HCT116 (cell line): ENCODE results near the gene RAPGEF1. TPM values are rescaled to one million over a fixed set of nuclear protein-coding genes. Genes with fewer than 3 reads are reported as not detected.

Source experiments
- ATAC-seq: fragments of 200-7000 bp; cut with Tn5 transposase; 2 replicates; pipeline ENCODE4 v1.9.1; 2020; ENCODE audit warnings: mild to moderate bottlenecking, moderate library complexity
- BruUV-seq: library from RNA; stranded (reverse); fragments of 400-500 nt; replicated peaks from 2 replicates; lab custom pipeline; 2021; lab: Mats Ljungman, UMichigan
- CTCF ChIA-PET: fragments of 300-600 bp; sonication (Branson Sonifier 250); formaldehyde crosslinking; loops from one replicate; lab custom pipeline; 2021; ENCODE audit warnings: antibody characterized with exemption; lab: Charles Lee
- POLR2A ChIA-PET: fragments of 300-600, 350-600 bp; sonication (Branson Sonifier 250); formaldehyde crosslinking; loops from one replicate; lab custom pipeline; 2021; ENCODE audit warnings: antibody characterized with exemption; lab: Charles Lee
- RAD21 ChIA-PET, 2 experiments: fragments of 300-600 bp; sonication (Branson Sonifier 250); formaldehyde crosslinking; loops; one replicate each; lab custom pipeline; 2023; ENCODE audit warnings: low total read pairs in 2 of 2; ENCODE audit not compliant: uncharacterized antibody in 2 of 2, unreplicated experiment in 2 of 2, low non-redundant PET in 1 of 2; lab: Charles Lee
- DNase-seq: peaks from one replicate; pipeline ENCODE4 v3.0.0-alpha.2; 2010; ENCODE audit warnings: low read depth, low spot score
- H2AFZ ChIP-seq: fragments of 200-600 bp; shearing (Covaris generic), sonication (generic); 2 replicates; pipeline ENCODE4 v1.6.1; 2017; ENCODE audit warnings: low read depth, mixed run types, mixed read lengths, antibody characterized with exemption, low read length; ENCODE audit not compliant: poor library complexity, severe bottlenecking
- H3K27ac ChIP-seq: 2 replicates; pipeline ENCODE4 v1.5.1; 2012; ENCODE audit warnings: low read depth, low read length
- H3K27me3 ChIP-seq: fragments of 200-600 bp; sonication (generic); 2 replicates; pipeline ENCODE4 v1.6.1; 2016; ENCODE audit warnings: mixed run types, low read length, mixed read lengths; ENCODE audit not compliant: insufficient read depth
- H3K36me3 ChIP-seq, 2 experiments: fragments of 200-500 bp in 1 of 2; fragments of 200-600 bp in 1 of 2; sonication (Bioruptor generic) in 1 of 2; sonication (generic) in 1 of 2; 2 replicates each; pipeline versions ENCODE4 v1.5.1 to v1.6.1; 2014 to 2016; ENCODE audit warnings: low read length in 2 of 2, inconsistent platforms in 1 of 2, mixed read lengths in 1 of 2, mixed run types in 1 of 2; ENCODE audit not compliant: insufficient read depth in 2 of 2, control insufficient read depth in 1 of 2
- H3K4me1 ChIP-seq, 2 experiments: fragments of 200-600 bp in 1 of 2; sonication (generic) in 1 of 2; 2 replicates each; pipeline versions ENCODE4 v1.5.1 to v1.6.1; 2012 to 2017; ENCODE audit warnings: low read length in 2 of 2, inconsistent platforms in 1 of 2, mild to moderate bottlenecking in 1 of 2, mixed read lengths in 1 of 2, mixed run types in 1 of 2, moderate library complexity in 1 of 2; ENCODE audit not compliant: insufficient read depth in 2 of 2, control insufficient read depth in 1 of 2
- H3K4me2 ChIP-seq: fragments of 200-600 bp; sonication (generic); 2 replicates; pipeline ENCODE4 v1.6.1; 2017; ENCODE audit warnings: mixed run types, low read length, mixed read lengths
- H3K4me3 ChIP-seq, 2 experiments: fragments of 200-600 bp in 1 of 2; sonication (generic) in 1 of 2; replicated peaks in 1 of 2; 2 replicates each; pipeline ENCODE4 v1.5.1; 2011 to 2016; ENCODE audit warnings: low read length in 2 of 2, control low read depth in 1 of 2, low read depth in 1 of 2, mild to moderate bottlenecking in 1 of 2, mixed read lengths in 1 of 2, mixed run types in 1 of 2
- H3K79me2 ChIP-seq: fragments of 200-600 bp; sonication (generic); 2 replicates; pipeline ENCODE4 v1.6.1; 2017; ENCODE audit warnings: mild to moderate bottlenecking, mixed run types, low read length, moderate library complexity, mixed read lengths; ENCODE audit not compliant: insufficient read depth
- H3K9ac ChIP-seq: fragments of 200-600 bp; sonication (generic); 2 replicates; pipeline ENCODE4 v1.6.1; 2016; ENCODE audit warnings: low read length, mixed read lengths
- H3K9me2 ChIP-seq: fragments of 200-600 bp; sonication (generic), shearing (Covaris generic); 2 replicates; pipeline ENCODE4 v1.6.1; 2017; ENCODE audit warnings: mixed run types, mild to moderate bottlenecking, moderate library complexity; ENCODE audit not compliant: insufficient read depth
- H3K9me3 ChIP-seq, 2 experiments: fragments of 200-500 bp in 1 of 2; fragments of 200-600 bp in 1 of 2; sonication (Bioruptor generic) in 1 of 2; sonication (generic) in 1 of 2; 2 replicates each; pipeline ENCODE4 v1.6.1; 2014 to 2017; ENCODE audit warnings: low read length in 2 of 2, mixed read lengths in 2 of 2, inconsistent platforms in 1 of 2, low read depth in 1 of 2, mild to moderate bottlenecking in 1 of 2, mixed run types in 1 of 2, moderate library complexity in 1 of 2; ENCODE audit not compliant: control insufficient read depth in 1 of 2, insufficient read depth in 1 of 2
- H4K20me1 ChIP-seq: fragments of 200-600 bp; sonication (generic), shearing (Covaris generic); 2 replicates; pipeline ENCODE4 v1.6.1; 2017; ENCODE audit warnings: mixed run types, mild to moderate bottlenecking, moderate library complexity; ENCODE audit not compliant: insufficient read depth
- CEBPB ChIP-seq: IDR thresholded peaks from 2 replicates; pipeline ENCODE4 v1.6.1; 2012; ENCODE audit warnings: low read depth
- EGR1 ChIP-seq: IDR thresholded peaks from 2 replicates; pipeline ENCODE4 v1.6.1; 2012; ENCODE audit warnings: low read depth
- ELF1 ChIP-seq: IDR thresholded peaks from 2 replicates; pipeline ENCODE4 v1.6.1; 2012; ENCODE audit warnings: low read depth, borderline replicate concordance
- EZH2 ChIP-seq: fragments of 200-600 bp; sonication (generic); IDR thresholded peaks from 2 replicates; pipeline ENCODE4 v1.6.1; 2017; ENCODE audit warnings: antibody characterized with exemption, mixed run types
- EZH2phosphoT487 ChIP-seq: fragments of 200-600 bp; IDR thresholded peaks from 2 replicates; pipeline ENCODE4 v1.6.1; 2018; ENCODE audit warnings: antibody characterized with exemption, borderline replicate concordance
- POLR2A ChIP-seq: IDR thresholded peaks from 2 replicates; pipeline ENCODE4 v1.7.0; 2011; ENCODE audit warnings: borderline replicate concordance; ENCODE audit not compliant: insufficient read depth, insufficient read length; ENCODE audit errors: extremely low read depth
- POLR2AphosphoS5 ChIP-seq: IDR thresholded peaks from 2 replicates; pipeline ENCODE4 v1.6.1; 2011; ENCODE audit warnings: mild to moderate bottlenecking, low read depth, low read length, moderate library complexity
- RAD21 ChIP-seq: IDR thresholded peaks from 2 replicates; pipeline ENCODE4 v1.6.1; 2012; ENCODE audit warnings: low read depth, mild to moderate bottlenecking
- SIN3A ChIP-seq: IDR thresholded peaks from 2 replicates; pipeline ENCODE4 v1.6.1; 2012; ENCODE audit warnings: low read depth
- SRF ChIP-seq: IDR thresholded peaks from 2 replicates; pipeline ENCODE4 v1.6.1; 2012; ENCODE audit warnings: low read depth
- TCF7L2 ChIP-seq: IDR thresholded peaks from 2 replicates; pipeline ENCODE4 v1.7.0; 2011; ENCODE audit warnings: borderline replicate concordance, inconsistent platforms; ENCODE audit not compliant: insufficient read depth, insufficient read length; ENCODE audit errors: extremely low read depth
- YY1 ChIP-seq: IDR thresholded peaks from 2 replicates; pipeline ENCODE4 v1.6.1; 2011; ENCODE audit warnings: low read length, low read depth, moderate library complexity, mild to moderate bottlenecking; ENCODE audit not compliant: insufficient replicate concordance; ENCODE audit errors: extremely low read depth
- ZFX ChIP-seq: fragments of 450-650 bp; IDR thresholded peaks from 2 replicates; pipeline ENCODE4 v1.6.1; 2017
- ZNF274 ChIP-seq: fragments of 200-500 bp; sonication (Bioruptor generic); IDR thresholded peaks from 2 replicates; pipeline ENCODE4 v1.6.1; 2014; ENCODE audit warnings: mild to moderate bottlenecking, low read depth, low read length, inconsistent platforms
- intact Hi-C: fragments of 100-400 bp; cut with micrococcal nuclease; formaldehyde crosslinking; loops from 2 replicates; pipeline ENCODE4 v1.10.0; 2022
- total RNA-seq: library from RNA; stranded (reverse); gene quantifications from one replicate; pipeline ENCODE4 v1.2.1, GENCODE V29; 2021; ENCODE audit not compliant: unreplicated experiment
- TF ChIP-seq, protein P1 (sequence below): IDR thresholded peaks from 2 replicates; pipeline ENCODE4 v1.6.1; 2012
- TF ChIP-seq, protein P2 (sequence below): IDR thresholded peaks from 2 replicates; pipeline ENCODE4 v1.6.1; 2012

RAPGEF1 gene
- total RNA-seq, 1 experiment from 2014 or later: 43.0 TPM

- H3K4me1 ChIP-seq: peaks cover 34 to 53% of the 10 kb centered on the region in 2 experiments
- H3K27me3 ChIP-seq: no peaks in the 10 kb centered on the region
- intact Hi-C loops: no loop called here
- no TSS peak for BruUV-seq
- no peak overlapping the region; the same call in 1 of the 2 replicates for H3K4me2 ChIP-seq
- H3K4me3 ChIP-seq: no peak overlapping the region
- no peaks in the 10 kb centered on the region for H3K9me3 ChIP-seq
- no peaks in the 10 kb centered on the region for H3K9me2 ChIP-seq
- H2AFZ ChIP-seq: no peak overlapping the region
- ChIA-PET RAD21 (no interaction called here), CTCF (no interaction called here), POLR2A (no interaction called here)
- no peak overlapping the region for H3K9ac ChIP-seq
- H4K20me1 ChIP-seq: peaks cover 8% of the 10 kb centered on the region; the same call in 1 of the 2 replicates
- H3K79me2 ChIP-seq: peaks cover 50% of the 10 kb centered on the region
- no peak for DNase-seq
- ATAC-seq: no peak
- H3K36me3 ChIP-seq: no peaks in the 10 kb centered on the region
- no peak for TF ChIP-seq SRF
- no peak for TF ChIP-seq ZFX
- TF ChIP-seq, protein P1, sequence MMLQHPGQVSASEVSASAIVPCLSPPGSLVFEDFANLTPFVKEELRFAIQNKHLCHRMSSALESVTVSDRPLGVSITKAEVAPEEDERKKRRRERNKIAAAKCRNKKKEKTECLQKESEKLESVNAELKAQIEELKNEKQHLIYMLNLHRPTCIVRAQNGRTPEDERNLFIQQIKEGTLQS: no peak
- TF ChIP-seq EGR1: no peak
- no peak for TF ChIP-seq ELF1
- no peak for TF ChIP-seq SIN3A
- TF ChIP-seq EZH2: no peak
- TF ChIP-seq POLR2A: no peak
- no peak overlapping the region for H3K27ac ChIP-seq
Measured at GRCh38 chr9:131704141-131704983, 35.5 kb downstream of the RAPGEF1 start.

- ChIA-PET CTCF (no interaction called here), POLR2A (no interaction called here), RAD21 (no interaction called here)
- Histone ChIP-seq H3K9me2 (no peaks in the 10 kb centered on the region), H3K27me3 (no peaks in the 10 kb centered on the region), H2AFZ (no peak overlapping the region), H3K4me2 (peak overlapping the region; percentile 59), H3K9ac (peak overlapping the region; percentile 7; the same call in 1 of the 2 replicates), H4K20me1 (peaks cover 8% of the 10 kb centered on the region; the same call in 1 of the 2 replicates), H3K4me3 (no peak overlapping the region), H3K27ac (no peak overlapping the region), H3K4me1 (peaks cover 34 to 48% of the 10 kb centered on the region in 2 experiments), H3K9me3 (no peaks in the 10 kb centered on the region), H3K36me3 (no peaks in the 10 kb centered on the region), H3K79me2 (peaks cover 50% of the 10 kb centered on the region)
- intact Hi-C loops: no loop called here
- ATAC-seq: no peak
- no TSS peak for BruUV-seq
- no peak for DNase-seq
- TF ChIP-seq RAD21 (no peak), POLR2A (no peak), ZNF274 (no peak), CEBPB (no peak), POLR2AphosphoS5 (no peak), EZH2phosphoT487 (no peak), YY1 (no peak), SRF (no peak), TCF7L2 (no peak), ZFX (no peak), EGR1 (no peak)
- TF ChIP-seq, protein P2, sequence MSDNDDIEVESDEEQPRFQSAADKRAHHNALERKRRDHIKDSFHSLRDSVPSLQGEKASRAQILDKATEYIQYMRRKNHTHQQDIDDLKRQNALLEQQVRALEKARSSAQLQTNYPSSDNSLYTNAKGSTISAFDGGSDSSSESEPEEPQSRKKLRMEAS: no peak
Measured at GRCh38 chr9:131703697-131704096, 36.2 kb downstream of the RAPGEF1 start.
